K562 (cell line): ENCODE results near the gene IFI44L. TPM values are rescaled to one million over a fixed set of nuclear protein-coding genes. Genes with fewer than 3 reads are reported as not detected.

ENCODE experiments used
- ATAC-seq: fragments of 200-7000 bp; cut with Tn5 transposase; 3 replicates; pipeline ENCODE4 v1.9.1; 2020; ENCODE audit warnings: moderate library complexity
- BruUV-seq: library from RNA; stranded (reverse); fragments of 400-500 nt; replicated peaks from 2 replicates; lab custom pipeline; 2021; lab: Mats Ljungman, UMichigan
- CTCF ChIA-PET: fragments of 300-600 bp; formaldehyde crosslinking; extraction: SDS; loops from one replicate; lab custom pipeline; 2021; ENCODE audit warnings: low intra/inter-chr PET ratio; lab: Yijun Ruan, JAX
- POLR2A ChIA-PET: fragments of 300-600, 350-650 bp; sonication (Branson Sonifier 250); formaldehyde crosslinking; extraction: SDS; loops from one replicate; lab custom pipeline; 2021; ENCODE audit warnings: antibody characterized with exemption, inconsistent platforms; lab: Yijun Ruan, JAX
- DNase-seq, 4 experiments: peaks; one replicate each; pipeline versions ENCODE4 v3.0.0 to v3.0.0-alpha.2; 2011 to 2018; ENCODE audit warnings: low spot score in 3 of 4, mixed read lengths in 3 of 4; ENCODE audit errors: extremely low read depth in 1 of 4
- FAIRE-seq: peaks from 2 replicates; lab custom pipeline; 2011; peaks lifted over from hg19 to GRCh38; lab: Jason Lieb, UNC
- H2AFZ ChIP-seq: 2 replicates; pipeline ENCODE4 v1.6.0; 2011; ENCODE audit warnings: low read depth, low read length, control low read depth, inconsistent platforms
- H3K27ac ChIP-seq: fragments of 200-600 bp; 3 replicates; pipeline ENCODE4 v1.8.0; 2011; ENCODE audit warnings: low read depth, mild to moderate bottlenecking, control low read depth, inconsistent platforms, low read length, moderate library complexity, mixed read lengths; ENCODE audit errors: extremely low read depth
- H3K27me3 ChIP-seq, 2 experiments: fragments of 300-600 bp in 1 of 2; 2 replicates in 1 of 2; 3 replicates in 1 of 2; pipeline versions ENCODE4 v1.6.0 to v1.8.0; 2011; ENCODE audit warnings: inconsistent platforms in 2 of 2, low read length in 2 of 2, mild to moderate bottlenecking in 1 of 2, mixed read lengths in 1 of 2, moderate library complexity in 1 of 2; ENCODE audit not compliant: control insufficient read depth in 2 of 2, insufficient read depth in 2 of 2
- H3K36me3 ChIP-seq: fragments of 300-600 bp; 3 replicates; pipeline ENCODE4 v1.8.0; 2011; ENCODE audit warnings: mild to moderate bottlenecking, low read length, inconsistent platforms; ENCODE audit not compliant: control insufficient read depth, insufficient read depth
- H3K4me1 ChIP-seq, 2 experiments: fragments of 200-600 bp in 1 of 2; replicated peaks in 1 of 2; 2 replicates in 1 of 2; 3 replicates in 1 of 2; pipeline versions ENCODE4 v1.5.1 to v1.8.0; 2011; ENCODE audit warnings: inconsistent platforms in 2 of 2, low read length in 2 of 2, mild to moderate bottlenecking in 1 of 2, mixed read lengths in 1 of 2, moderate library complexity in 1 of 2; ENCODE audit not compliant: control insufficient read depth in 2 of 2, insufficient read depth in 2 of 2
- H3K4me2 ChIP-seq: 2 replicates; pipeline ENCODE4 v1.6.1; 2011; ENCODE audit warnings: low read length, control low read depth, inconsistent platforms, mixed read lengths; ENCODE audit not compliant: insufficient read depth
- H3K4me3 ChIP-seq: fragments of 200-600 bp; sonication (generic), shearing (Covaris generic); 2 replicates; pipeline ENCODE4 v1.5.1; 2016; ENCODE audit warnings: control low read depth, inconsistent platforms
- H3K79me2 ChIP-seq: fragments of 200-600 bp; 3 replicates; pipeline ENCODE4 v1.8.0; 2011; ENCODE audit warnings: low read length, inconsistent platforms; ENCODE audit not compliant: control insufficient read depth, insufficient read depth
- H3K9ac ChIP-seq, 2 experiments: 2 replicates each; pipeline versions ENCODE4 v1.6.0 to v1.6.1; 2011; ENCODE audit warnings: low read depth in 2 of 2, low read length in 2 of 2, control low read depth in 1 of 2, inconsistent platforms in 1 of 2, mild to moderate bottlenecking in 1 of 2, mixed read lengths in 1 of 2; ENCODE audit not compliant: insufficient read depth in 1 of 2
- H3K9me1 ChIP-seq: one replicate; pipeline ENCODE4 v1.6.0; 2011; ENCODE audit warnings: inconsistent platforms, mild to moderate bottlenecking, low read length, moderate library complexity; ENCODE audit not compliant: control insufficient read depth, insufficient read depth
- H3K9me3 ChIP-seq: replicated peaks from 2 replicates; pipeline ENCODE4 v1.5.1; 2011; ENCODE audit warnings: low read depth, low read length, inconsistent platforms; ENCODE audit not compliant: control insufficient read depth, insufficient read depth
- H4K20me1 ChIP-seq: replicated peaks from 2 replicates; pipeline ENCODE4 v1.6.1; 2011; ENCODE audit warnings: low read length, inconsistent platforms, mixed read lengths; ENCODE audit not compliant: control insufficient read depth, insufficient read depth
- BCL6 ChIP-seq: fragments of 250-450 bp; sonication (Bioruptor Pico); IDR thresholded peaks from 2 replicates; pipeline ENCODE4 v1.4.0; 2020
- RAD21 ChIP-seq, 2 experiments: fragments of 250-450 bp in 1 of 2; fragments of 450-650 bp in 1 of 2; sonication (Bioruptor Pico) in 1 of 2; formaldehyde crosslinking in 1 of 2; IDR thresholded peaks in 1 of 2; conservative IDR thresholded peaks in 1 of 2; 2 replicates each; pipeline versions ENCODE4 v1.4.0 to v1.8.0; 2020 to 2022; ENCODE audit warnings: mild to moderate bottlenecking in 2 of 2, moderate library complexity in 1 of 2
- WGBS: fragments of 100-300 bp; shearing (Covaris generic); methylation state at CpG from one replicate; pipeline ENCODE4 v1.1.6; 2016; ENCODE audit warnings: low coverage, mixed read lengths; ENCODE audit not compliant: insufficient coverage; ENCODE audit errors: missing lambda C conversion rate; 5-methylcytosine and 5-hydroxymethylcytosine counted together
- in situ Hi-C: fragments of 300-500 bp; cut with MboI; formaldehyde crosslinking; loops from 4 replicates; pipeline ENCODE4 v1.15.0; 2018; ENCODE audit warnings: inconsistent platforms, mixed read lengths
- intact Hi-C: fragments of 100-400 bp; cut with micrococcal nuclease; formaldehyde crosslinking; loops from 2 replicates; pipeline ENCODE4 v1.14.2; 2022
- polyA plus RNA-seq, 8 experiments: library from polyadenylated mRNA; depleted of rRNA in 4 of 8; stranded (reverse) in 5 of 8; unstranded in 3 of 8; fragments of >200 nt; fragmentation: Nextera tagmentation in 2 of 8; fragmentation: Illumina TruSeq in 1 of 8; extraction: Ambion mirVana in 2 of 8; extraction: Trizol in 1 of 8; gene quantifications; 2 replicates each; pipeline versions ENCODE4 v1.2.1 to v1.2.3, GENCODE V29; 2011 to 2014; ENCODE audit warnings: inconsistent platforms in 1 of 8, missing spikeins in 1 of 8
- total RNA-seq, 7 experiments: library from RNA; depleted of rRNA in 6 of 7; stranded (reverse); fragments of >200 nt in 6 of 7; fragmentation: Illumina TruSeq in 2 of 7; extraction: Trizol in 2 of 7; gene quantifications; 2 replicates each; pipeline versions ENCODE4 v1.2.1 to v1.2.3, GENCODE V29; 2011 to 2021; ENCODE audit warnings: low replicate concordance in 1 of 7
- TF ChIP-seq, protein P1 (sequence below), 2 experiments: fragments of 200-800 bp in 1 of 2; sonication (Bioruptor generic) in 1 of 2; sonication (generic) in 1 of 2; formaldehyde crosslinking in 1 of 2; IDR thresholded peaks in 1 of 2; conservative IDR thresholded peaks in 1 of 2; 2 replicates each; pipeline versions ENCODE4 v1.5.0 to v1.6.1; 2016 to 2020; ENCODE audit warnings: missing compliant biosample characterization in 1 of 2, missing genetic modification characterization in 1 of 2, missing genetic modification reagents in 1 of 2
- TF ChIP-seq, protein P2 (sequence below), 3 experiments: IDR thresholded peaks in 2 of 3; conservative IDR thresholded peaks in 1 of 3; 2 replicates each; pipeline ENCODE4 v1.5.1; 2011 to 2012; ENCODE audit warnings: low read length in 3 of 3, mild to moderate bottlenecking in 3 of 3, control low read depth in 2 of 3, improper control_type of control experiment in 1 of 3, inconsistent platforms in 1 of 3, low read depth in 1 of 3, mixed read lengths in 1 of 3, moderate library complexity in 1 of 3; ENCODE audit not compliant: insufficient read depth in 2 of 3

The IFI44L gene
- total and polyA plus RNA-seq, 9 of the 15 experiments (the other 6 are each of a cell fraction or from before 2014, with no cell fraction given), result 0.04 to 0.22 TPM; not detected in 7

DNA sequence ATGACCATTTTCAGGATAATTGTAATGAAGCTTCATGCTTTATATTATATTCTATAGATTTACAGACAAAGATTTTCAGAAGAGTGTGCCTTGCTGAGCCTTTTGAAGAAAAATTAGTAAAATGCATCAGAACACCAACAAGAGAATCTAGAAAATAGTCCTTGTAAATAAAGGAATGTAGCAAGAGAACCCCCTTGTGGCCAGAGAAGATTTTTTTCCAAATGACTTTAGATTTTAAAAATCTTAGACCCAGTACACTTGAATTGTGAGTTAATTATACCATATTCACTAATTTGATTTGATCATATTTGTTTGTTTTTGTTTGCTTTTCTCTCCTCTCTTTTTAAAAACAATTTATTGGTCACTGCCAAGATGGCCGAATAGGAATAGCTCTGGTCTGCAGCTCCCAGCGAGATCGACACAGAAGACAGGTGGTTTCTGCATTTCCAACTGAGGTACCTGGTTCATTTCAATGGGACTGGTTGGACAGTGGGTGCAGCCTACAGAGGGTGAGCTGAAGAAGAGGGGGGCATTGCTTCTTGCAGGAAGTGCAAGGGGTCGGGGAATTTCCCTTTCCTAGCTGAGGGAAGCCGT lies 12.8 kb upstream of the IFI44L start:
- CTCF ChIA-PET, result interaction anchor here (1.5 kb wide), 1 partner anchor 477 kb away, joined by 8 read pairs; no protein-coding TSS in a partner anchor
- in situ Hi-C loops (no loop called here), intact Hi-C loops (loop anchor here (2.0 kb wide), 1 partner anchor 463 kb away; no protein-coding TSS in a partner anchor)
- BruUV-seq, result no TSS peak
- WGBS, result 0% methylated on average over 5 of the region's 5 CpGs
- Histone ChIP-seq H3K4me3 (no peak overlapping the region), H3K9me3 (no peaks in the 10 kb centered on the region), H3K9me1 (no peaks in the 10 kb centered on the region), H3K79me2 (no peaks in the 10 kb centered on the region)
- POLR2A ChIA-PET, result no interaction called here
- TF ChIP-seq RAD21 (CRISPR knock-in tag; conservative IDR thresholded peaks at IDR 0.05 in 1 of 2, IDR thresholded peaks at IDR 0.05 in 1 of 2), result peak; percentile 29 to 45; a peak in 3 of 4 replicates
- no peak for TF ChIP-seq BCL6 (CRISPR knock-in tag)
- TF ChIP-seq, protein P1, sequence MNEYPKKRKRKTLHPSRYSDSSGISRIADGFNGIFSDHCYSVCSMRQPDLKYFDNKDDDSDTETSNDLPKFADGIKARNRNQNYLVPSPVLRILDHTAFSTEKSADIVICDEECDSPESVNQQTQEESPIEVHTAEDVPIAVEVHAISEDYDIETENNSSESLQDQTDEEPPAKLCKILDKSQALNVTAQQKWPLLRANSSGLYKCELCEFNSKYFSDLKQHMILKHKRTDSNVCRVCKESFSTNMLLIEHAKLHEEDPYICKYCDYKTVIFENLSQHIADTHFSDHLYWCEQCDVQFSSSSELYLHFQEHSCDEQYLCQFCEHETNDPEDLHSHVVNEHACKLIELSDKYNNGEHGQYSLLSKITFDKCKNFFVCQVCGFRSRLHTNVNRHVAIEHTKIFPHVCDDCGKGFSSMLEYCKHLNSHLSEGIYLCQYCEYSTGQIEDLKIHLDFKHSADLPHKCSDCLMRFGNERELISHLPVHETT (CRISPR knock-in tag; conservative IDR thresholded peaks at IDR 0.05 in 1 of 2, IDR thresholded peaks at IDR 0.05 in 1 of 2), result no peak
- TF ChIP-seq, protein P2, sequence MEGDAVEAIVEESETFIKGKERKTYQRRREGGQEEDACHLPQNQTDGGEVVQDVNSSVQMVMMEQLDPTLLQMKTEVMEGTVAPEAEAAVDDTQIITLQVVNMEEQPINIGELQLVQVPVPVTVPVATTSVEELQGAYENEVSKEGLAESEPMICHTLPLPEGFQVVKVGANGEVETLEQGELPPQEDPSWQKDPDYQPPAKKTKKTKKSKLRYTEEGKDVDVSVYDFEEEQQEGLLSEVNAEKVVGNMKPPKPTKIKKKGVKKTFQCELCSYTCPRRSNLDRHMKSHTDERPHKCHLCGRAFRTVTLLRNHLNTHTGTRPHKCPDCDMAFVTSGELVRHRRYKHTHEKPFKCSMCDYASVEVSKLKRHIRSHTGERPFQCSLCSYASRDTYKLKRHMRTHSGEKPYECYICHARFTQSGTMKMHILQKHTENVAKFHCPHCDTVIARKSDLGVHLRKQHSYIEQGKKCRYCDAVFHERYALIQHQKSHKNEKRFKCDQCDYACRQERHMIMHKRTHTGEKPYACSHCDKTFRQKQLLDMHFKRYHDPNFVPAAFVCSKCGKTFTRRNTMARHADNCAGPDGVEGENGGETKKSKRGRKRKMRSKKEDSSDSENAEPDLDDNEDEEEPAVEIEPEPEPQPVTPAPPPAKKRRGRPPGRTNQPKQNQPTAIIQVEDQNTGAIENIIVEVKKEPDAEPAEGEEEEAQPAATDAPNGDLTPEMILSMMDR (IDR thresholded peaks at IDR 0.05 in 2 of 3, conservative IDR thresholded peaks at IDR 0.05 in 1 of 3; ENCODE audit: insufficient read depth in 2 of 3, low read depth in 1 of 3, low read length in 3 of 3), result peak in 1 of 3 experiments; percentile 22; a peak in 1 of 6 replicates
- TF ChIP-seq, all 486 proteins: peak for 2
- Histone ChIP-seq H3K4me2 (no peak overlapping the region), H3K36me3 (no peaks in the 10 kb centered on the region), H2AFZ (no peak overlapping the region), H3K4me1 (no peaks in the 10 kb centered on the region), H3K27ac (no peak overlapping the region), H3K27me3 (no peaks in the 10 kb centered on the region), H3K9ac (no peak overlapping the region), H4K20me1 (no peaks in the 10 kb centered on the region)
- DNase-seq, result peak in 2 of 4 experiments; percentile 6 to 9
- no peak for ATAC-seq
- FAIRE-seq, result no peak
